T follicular helper cell (primary cell): Measurements from ENCODE around the gene AJM1.
"Not testable (repeated sequence)": the region's sequence is repeated elsewhere in the genome, so short reads cannot be mapped to it uniquely, and the experiment has no call there.

ENCODE experiments used
- DNase-seq: peaks from one replicate; pipeline ENCODE4 v3.0.0-alpha.2; 2020; ENCODE audit warnings: low read depth
- total RNA-seq, 2 experiments: gene quantifications; one replicate each; lab custom pipeline; 2026; lab: John Stamatoyannopoulos, UW

Gene AJM1
- 2.2 to 2.4 reads per million in 2 experiments for total RNA-seq

DNA sequence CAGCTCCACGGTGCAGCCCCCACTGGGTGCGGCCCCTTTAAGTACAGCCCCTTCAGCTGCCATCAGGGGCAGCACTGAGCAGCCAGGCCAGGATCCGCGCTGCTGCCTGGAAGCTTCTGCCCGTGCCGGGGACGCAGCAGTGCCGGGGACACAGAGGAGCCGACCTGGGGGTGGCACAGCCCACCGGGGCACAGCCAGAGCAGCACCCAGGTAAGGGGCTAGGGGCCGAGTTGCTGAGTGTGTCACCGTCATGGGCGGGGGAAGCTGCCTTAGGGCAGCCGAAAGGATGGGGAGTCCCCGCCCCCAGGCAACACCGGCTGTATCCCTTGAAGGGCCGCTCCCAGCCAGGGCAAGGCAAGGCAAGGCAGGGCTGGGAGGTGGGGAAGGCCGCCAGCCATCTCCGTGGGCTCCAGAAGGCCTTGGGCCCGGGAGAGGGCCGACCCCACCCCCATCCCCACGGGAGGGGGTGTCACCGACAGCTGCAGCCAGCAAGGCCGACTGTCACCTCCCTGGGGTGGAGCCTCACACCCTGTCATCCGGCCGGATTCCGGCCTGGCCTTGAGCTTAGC, at the start of gene AJM1:
AJM1 (plus strand) TSS at position 99 of the 569 bp plus-strand sequence. CDS start 1,937 bp downstream, outside the sequence.
- peak; percentile 65 for DNase-seq

DNA sequence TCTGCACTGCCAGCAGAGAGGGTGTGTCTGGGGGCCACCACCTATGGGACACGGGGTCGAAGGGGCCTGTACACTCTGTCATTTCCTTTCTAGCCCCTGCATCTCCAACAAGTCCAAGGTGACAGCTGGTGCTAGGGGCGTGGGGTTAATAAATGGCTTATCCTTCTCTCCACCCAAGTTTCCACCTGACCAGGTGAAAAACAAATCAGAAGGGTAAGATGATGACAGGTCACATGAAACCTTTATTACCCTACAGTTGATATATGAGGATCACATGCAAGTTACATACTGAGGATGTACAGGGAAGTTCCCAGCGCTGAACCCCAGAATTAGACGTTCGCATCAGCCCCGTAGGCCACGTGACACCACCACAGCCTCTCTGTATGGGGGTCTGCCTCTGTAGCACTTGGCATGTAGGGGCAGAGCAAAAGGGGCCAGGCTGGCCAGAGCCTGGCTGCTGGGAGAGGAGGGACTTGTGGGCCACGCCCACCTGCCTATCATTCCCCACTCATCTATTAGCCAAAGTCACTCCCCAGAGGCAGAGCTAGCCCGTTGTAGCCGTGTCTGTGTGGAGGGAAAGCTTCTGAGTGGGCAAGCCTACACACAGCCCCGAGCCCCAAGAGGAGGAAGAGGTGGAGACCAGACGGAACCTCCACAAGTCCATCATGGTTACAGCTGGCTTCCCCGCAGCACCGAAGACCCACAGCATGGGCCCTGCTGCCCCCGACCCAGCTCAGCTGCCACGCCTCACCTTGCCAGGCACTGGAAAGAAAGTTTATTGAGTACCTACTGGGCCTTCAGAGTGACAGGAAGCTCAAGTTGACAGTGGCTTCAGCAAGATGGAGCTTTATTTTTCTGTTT, 49.0 kb upstream of the AJM1 start:
- DNase-seq, result no peak

DNA sequence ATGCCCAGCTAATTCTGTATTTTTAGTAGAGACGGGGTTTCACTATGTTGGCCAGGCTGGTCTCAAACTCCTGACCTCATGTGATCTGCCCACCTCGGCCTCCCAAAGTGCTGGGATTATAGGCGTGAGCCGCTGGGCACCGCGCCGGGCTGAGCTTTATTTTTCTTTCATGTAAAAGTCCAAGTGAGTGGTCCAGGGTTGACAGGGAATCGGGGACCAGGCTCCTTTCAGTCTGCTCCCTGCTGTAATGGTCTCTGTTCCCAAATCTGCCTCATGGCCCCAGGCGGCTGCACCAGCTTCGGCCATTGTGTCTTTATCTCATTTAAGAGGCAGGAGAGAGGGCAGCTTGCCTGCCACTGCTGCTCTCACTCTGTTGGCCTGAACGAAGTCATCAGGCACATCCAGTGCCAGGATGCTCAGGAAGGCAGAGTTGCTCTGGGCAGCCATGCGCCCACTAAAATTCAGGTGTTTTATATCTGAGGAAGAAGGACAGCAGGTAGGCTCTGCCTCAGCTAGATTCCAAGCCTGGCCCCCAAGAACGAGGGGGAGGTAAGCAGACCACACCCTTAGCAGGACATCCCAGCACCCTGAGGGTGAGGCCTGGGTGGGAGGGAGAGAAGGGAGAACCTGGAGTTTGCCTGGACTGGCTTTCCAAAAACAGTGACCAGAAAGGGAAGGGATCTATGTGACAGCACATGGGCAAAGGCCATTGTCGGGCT, 47.8 kb upstream of the AJM1 start:
- no peak for DNase-seq

DNA sequence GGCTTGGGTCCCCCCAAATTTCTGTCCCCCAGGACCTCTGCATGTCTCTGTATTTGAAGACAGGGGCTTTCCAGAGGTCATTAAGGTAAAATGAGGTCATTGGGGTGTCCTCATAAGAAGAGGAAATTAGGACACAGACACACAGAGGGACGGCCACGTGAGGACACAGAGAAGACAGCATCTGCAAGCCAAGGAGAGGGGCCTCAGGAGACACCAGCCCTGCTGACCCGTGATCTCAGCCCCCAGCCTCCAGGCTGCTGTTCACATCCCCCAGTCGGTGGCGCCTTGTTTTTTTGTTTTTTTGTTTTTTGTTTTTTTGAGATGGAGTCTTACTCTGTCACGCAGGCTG, 47.3 kb upstream of the AJM1 start:
- DNase-seq, result no peak

DNA sequence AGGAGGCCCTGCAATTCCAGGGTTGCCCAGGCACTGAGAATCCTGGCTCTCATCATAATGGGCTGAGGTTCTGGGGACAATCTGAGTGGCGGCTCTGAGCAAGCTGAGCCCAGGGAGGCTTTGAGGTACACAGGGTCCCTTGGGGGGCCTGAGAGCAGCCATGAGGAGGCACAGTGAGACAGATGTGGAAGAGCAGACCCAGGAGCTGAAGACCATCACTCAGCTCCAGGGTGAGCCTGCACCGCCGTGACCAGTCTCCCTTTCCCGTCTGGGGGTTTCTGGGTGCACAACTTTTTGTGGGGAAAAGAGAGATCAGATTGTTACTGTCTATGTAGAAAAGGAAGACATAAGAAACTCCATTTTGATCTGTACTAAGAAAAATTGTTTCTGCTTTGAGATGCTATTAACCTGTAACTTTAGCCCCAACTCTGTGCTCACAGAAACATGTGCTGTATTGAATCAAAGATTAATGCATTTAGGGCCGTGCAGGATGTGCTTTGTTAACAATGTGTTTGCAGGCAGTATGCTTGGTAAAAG, 46.0 kb upstream of the AJM1 start, which contains the start of gene CCDC183:
CCDC183 (plus strand) TSS at position 101 of the 537 bp plus-strand sequence; CDS start at position 161, 60 bp downstream.
- no peak for DNase-seq

DNA sequence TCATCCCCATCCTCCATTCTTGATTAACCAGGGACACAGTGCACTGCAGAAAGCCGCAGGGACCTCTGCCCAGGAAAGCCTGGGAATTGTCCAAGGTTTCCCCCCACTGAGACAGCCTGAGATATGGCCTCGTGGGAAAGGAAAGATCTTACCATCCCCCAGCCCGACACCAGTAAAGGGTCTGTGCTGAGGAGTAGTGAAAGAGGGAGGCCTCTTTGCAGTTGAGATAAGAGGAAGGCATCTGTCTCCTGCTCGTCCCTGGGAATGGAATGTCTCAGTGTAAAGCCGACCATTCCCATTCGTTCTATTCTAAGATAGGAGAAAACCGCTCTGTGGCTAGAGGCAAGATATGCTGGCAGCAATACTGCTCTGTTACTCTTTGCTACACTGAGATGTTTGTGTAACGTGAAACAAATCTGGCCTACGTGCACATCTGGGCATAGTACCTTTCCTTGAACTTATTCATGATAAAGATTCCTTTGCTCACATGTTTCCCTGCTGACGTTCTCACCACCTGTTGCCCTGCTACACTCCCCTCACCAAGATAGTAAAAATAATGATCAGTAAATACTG, 45.4 kb upstream of the AJM1 start:
- not testable (repeated sequence) for DNase-seq

DNA sequence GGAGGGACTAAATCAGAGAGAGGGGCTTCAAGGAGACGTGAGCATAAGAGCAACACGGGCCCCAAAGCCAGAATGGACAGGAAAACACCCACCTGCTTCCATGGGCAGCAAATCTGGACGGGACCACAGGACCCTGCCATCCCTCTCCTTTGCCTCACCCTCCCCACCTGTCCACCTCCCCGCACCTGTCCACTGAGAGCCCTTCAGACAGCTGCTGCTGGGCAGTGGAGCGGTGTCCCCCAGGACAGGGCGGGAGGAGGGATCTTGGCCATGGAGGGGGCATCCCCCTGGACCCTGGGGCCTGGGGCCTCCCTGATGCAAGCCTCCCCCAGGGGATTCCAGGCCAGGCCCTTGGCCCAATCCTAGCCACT, 43.6 kb upstream of the AJM1 start:
- no peak for DNase-seq

DNA sequence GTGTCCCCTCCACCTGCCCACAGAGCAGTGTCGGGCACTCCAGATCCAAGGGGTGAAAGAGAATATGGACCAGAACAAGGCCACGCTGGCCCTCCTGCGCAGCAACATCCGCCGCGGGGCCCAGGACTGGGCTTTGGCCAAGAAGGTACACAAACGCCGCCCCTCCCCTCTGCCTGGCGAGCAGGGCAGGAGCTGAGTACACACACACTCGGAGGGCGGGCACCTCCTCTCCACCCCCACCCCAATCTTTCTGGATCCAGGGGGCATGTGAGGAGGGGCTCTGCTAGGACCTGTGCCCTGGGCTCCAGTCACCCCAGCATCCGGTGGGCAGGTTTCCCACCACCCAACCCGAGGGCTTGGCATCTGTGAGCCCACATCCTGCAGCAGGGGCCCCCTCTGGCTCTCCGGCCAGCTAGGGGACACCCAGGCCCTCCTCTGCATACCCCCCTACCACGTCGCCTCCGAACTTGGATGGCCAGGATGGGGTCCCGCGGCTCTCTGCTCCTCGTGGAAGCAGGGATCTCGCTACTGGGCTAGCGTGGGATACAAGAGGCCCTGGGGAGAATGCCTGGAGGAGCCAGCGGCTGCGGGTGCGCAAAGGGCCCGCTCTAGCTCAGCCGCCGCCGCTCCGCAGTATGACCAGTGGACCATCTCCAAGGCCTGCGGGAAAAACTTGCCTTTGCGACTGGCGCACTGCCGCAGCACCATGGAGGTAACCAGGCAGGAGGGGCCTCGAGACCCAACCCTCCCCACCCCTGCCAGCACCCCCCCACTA, 43.0 kb upstream of the AJM1 start:
- DNase-seq, result no peak

DNA sequence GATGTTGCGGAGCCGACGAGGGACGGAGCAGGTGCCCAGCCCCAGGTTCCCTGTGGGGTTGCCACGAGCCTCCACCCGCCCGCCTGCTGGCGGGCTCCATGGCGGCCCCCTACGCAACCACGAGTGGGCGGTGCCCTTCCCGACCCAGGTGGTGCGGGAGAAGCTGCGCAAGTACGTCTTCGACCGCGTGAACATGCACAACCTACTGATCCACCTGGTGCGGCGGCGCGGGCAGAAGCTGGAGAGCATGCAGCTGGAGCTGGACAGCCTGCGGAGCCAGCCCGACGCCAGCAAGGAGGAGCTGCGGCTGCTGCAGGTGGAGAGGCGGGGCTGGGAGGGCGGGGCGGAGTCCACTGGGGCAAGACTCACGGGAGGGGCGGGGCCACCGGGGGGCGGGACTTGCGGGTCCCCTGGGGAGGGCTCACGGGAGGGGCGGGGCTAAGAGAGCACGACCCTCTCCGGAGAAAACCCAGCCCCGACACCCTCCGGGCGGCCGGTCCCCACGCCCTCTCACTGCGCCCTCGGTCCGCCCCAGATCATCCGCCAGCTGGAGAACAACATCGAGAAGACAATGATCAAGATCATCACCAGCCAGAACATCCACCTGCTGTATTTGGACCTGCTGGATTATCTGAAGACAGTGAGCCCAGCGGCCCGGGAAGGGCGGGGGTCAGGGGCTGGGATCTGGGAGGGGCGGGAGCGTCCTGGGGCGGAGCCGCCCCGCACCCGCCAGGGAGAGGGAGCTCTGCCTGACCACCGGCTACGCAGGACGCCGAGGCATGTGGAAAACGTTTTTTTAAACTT, 42.2 kb upstream of the AJM1 start:
- peak; percentile 87 for DNase-seq

DNA sequence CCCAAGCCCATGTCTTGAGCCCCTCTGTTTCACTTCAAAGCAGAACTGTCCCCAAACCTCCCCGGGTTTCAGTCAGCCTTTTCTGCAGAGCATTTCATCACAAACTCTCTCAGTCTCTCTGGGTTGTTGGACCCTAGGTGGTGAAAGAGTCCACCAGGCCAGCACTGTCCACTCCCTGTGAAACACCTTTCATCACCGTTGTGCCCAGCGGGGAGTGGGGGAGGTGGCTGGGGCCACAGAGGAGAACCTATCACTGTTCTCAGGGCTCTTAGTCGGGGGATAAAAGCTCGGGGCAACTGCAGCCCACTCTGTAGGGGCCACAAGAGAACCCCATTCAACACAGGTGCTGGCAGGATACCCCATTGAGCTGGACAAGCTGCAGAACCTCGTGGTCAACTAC, 40.0 kb upstream of the AJM1 start:
- no peak for DNase-seq

DNA sequence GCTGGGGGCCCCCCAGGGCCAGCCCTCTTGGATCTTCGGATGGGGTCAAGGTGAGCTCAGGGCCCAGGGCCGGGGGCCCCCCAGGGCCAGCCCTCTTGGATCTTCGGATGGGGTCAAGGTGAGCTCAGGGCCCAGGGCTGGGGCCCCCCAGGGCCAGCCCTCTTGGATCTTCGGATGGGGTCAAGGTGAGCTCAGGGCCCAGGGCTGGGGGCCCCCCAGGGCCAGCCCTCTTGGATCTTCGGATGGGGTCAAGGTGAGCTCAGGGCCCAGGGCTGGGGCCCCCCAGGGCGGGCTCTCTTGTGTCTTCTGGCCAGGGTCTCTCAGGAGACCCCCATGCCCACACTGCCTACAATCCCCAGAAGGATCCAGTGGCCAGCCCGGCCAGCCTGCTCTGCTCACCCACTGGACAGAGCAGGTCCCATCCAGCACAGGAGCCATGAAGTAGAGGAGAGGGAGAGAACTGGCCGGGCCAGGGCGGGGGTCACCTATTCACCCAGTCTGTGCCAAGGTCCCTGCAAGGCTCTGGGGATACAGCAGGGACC, 39.2 kb upstream of the AJM1 start:
- DNase-seq, result not testable (repeated sequence)

DNA sequence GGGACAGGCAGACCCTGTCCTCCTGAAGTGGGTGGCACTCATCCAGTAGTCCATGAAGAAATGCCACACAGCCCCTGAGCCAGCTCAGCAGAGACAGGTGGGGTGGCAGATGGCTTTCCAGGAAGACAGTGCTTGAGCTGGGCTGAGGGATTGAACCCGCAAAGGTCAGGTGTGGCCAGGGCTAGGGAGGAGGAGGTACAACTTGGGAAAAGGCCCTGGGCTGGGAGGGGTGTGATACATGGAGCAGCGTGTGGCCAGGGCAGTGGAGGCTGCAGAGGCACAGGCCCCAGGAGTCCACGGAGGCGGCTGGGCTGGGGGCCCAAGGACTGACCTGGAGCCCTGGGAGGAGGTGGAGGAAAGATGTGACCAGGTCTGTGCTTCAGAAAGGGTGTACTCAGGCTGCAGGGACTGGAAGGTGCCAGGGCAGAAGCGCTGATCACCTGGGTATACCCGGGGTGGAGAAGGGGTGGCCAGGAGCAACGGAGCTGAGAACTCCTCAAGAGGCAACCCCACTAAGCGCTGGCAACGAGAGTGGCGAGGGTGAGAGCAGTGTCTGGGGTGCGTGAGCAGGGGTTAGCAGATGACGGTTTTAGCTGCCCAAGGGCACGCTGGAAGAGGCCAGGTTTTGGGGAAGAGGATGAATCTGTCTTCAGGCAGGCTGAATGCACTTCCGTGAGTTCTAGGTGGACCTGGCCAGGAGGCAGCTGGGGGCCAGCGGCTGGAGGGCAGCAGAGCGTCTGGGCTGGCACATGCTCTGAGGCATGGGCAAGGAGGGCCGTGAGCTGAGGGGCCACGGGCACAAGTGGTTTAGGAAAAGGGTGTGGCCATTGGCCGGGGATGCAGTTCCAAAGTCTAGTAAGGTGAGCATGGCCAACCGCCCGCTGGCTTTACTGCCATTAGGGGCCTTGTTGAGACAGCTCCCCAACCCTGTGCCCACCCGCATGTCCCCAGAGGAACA, 38.4 kb upstream of the AJM1 start:
- DNase-seq, result no peak

DNA sequence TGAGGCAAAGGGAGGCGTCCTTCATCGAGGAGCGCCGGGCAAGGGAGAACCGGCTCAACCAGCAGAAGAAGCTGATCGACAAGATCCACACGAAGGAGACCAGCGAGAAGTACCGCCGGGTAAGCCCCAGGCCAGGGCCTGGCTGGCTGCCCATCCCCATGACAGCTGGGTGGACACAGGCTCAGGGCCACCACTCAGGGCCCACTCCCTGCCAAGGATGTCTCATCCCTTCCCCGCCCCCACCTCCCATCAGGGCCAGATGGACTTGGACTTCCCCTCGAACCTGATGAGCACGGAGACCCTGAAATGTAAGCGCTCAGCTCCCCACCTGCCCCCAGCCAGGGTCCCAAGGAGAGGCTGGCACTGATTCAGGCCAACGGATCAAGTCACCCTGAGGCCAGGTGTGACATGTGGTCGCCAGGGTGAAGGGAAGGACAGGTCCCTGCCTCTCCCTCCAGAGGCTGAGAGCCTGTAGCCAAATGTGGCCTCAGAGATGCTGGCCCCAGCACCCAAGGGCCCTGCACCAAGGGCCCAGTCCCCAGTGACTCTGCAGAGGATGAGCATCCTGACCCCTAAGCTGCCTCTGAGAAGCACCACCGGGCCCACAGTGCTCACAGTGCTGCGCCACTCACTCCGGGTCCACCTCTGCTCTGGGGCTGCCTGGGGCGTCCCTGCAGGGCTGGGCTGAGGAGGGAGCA, 37.6 kb upstream of the AJM1 start:
- no peak for DNase-seq

DNA sequence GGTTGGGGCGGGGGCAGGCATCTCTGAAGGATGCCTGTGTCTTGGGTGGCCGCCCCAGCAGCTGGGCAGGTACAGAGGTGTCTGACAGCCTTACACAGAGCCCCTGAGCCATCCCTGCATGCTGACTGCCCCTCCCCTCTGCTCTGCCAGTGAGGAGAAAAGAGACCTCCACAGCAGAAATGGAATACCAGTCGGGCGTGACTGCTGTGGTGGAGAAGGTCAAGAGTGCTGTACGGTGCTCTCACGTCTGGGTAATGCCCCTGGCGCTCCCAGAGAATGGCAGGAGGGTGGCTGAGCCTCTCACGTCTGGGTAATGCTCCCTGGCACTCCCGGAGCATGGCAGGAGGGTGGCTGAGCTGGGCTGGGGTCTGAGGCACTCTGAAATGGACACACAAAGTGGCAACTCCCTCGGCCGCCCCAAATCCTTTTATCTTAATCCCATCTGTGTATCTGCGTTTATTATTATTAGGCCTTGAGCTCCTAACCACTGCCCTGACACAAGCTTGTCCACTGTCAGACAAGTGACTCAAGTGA, 37.0 kb upstream of the AJM1 start:
- no peak for DNase-seq

DNA sequence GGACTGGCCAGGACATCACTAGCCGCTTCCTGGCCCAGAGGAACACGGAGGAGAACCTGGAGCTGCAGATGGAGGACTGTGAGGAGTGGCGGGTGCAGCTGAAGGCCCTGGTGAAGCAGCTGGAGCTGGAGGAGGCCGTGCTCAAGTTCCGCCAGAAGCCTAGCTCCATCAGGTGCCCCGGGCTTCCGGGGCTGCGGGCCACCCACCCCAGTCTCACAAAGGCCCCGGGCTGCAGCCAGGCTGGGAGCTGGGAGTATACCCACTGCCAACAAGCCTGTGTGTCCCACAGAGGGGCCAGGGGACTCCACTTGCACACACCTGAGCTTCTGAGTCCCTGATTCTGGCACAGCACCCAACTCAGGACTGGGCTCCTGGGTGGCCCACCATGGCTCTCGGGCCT, 36.2 kb upstream of the AJM1 start:
- no peak for DNase-seq

DNA sequence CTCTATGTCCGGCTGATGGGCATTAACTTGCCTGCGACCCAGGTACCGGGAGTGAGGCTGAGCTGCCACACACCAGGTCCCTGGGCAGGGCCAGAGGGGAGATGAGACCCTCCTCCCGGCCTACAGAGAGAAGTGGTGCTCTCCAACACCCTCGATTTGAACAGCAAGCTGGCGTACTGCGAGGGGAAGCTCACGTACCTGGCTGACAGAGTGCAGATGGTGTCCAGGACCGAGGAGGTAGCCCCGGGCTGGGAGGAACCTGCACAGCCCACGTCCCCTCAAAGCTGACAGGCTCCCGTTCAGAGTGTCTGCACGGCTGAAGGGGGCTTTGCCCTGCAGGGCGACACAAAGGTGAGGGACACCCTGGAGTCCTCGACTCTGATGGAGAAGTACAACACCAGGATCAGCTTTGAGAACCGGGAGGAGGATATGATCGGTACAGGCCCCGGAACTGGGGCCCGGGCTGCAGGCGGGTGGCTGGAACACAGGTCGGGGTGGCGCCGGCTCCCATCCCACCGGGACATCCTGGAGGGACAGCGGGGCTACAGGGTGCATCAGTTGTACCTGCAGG, 35.6 kb upstream of the AJM1 start:
- DNase-seq, result no peak

DNA sequence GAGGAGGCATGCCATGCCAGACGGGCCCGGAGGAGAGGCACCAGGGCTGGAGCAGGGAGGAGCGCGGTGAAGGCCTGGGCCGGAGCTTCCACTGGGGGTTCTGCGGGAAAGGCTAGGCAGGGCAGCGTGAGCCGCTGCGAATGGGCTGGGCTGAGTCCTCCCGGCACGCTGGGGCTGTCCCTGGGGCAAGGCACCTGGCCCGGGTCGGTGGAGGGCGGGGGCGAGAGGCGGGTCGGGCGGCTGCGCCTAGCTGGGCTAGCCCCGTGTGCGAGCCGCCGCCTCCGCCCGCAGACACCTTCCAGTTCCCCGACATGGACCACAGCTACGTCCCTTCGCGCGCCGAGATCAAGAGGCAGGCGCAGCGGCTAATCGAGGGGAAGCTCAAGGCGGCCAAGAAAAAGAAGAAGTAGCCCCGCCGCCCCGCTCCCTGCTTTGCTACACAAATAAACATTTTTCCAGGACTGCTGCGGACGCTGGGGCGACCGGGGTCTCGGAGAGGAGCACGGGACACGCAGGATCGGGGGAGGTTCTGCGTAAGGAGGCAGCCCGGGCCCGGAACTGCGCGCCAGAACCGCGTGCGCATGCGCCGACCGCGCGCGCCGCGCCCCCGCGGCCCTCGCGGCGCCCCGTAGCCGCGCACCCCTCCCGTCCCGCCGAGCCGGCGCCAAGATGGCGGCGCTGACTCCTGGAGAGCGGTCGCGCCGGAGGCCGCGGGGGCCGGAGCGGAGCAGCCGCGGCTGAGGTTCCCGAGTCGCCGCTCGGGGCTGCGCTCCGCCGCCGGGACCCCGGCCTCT, 34.8 kb upstream of the AJM1 start, which contains the start of gene RABL6:
RABL6 (plus strand) TSS at position 668 of the 794 bp plus-strand sequence. CDS start 249 bp downstream, outside the sequence.
- peak; percentile 72 for DNase-seq
